Glomerular visceral epithelial cell (primary cell): Measurements from ENCODE around the gene EPHX1.
A peak's percentile ranks its signal among the peaks of the same experiment; 100 is the strongest.
"Not testable (repeated sequence)": the region's sequence is repeated elsewhere in the genome, so short reads cannot be mapped to it uniquely, and the experiment has no call there.

Experiments
- DNase-seq: peaks from one replicate; pipeline ENCODE4 v3.0.0-alpha.2; 2016; ENCODE audit errors: extremely low spot score

Gene EPHX1

DNA sequence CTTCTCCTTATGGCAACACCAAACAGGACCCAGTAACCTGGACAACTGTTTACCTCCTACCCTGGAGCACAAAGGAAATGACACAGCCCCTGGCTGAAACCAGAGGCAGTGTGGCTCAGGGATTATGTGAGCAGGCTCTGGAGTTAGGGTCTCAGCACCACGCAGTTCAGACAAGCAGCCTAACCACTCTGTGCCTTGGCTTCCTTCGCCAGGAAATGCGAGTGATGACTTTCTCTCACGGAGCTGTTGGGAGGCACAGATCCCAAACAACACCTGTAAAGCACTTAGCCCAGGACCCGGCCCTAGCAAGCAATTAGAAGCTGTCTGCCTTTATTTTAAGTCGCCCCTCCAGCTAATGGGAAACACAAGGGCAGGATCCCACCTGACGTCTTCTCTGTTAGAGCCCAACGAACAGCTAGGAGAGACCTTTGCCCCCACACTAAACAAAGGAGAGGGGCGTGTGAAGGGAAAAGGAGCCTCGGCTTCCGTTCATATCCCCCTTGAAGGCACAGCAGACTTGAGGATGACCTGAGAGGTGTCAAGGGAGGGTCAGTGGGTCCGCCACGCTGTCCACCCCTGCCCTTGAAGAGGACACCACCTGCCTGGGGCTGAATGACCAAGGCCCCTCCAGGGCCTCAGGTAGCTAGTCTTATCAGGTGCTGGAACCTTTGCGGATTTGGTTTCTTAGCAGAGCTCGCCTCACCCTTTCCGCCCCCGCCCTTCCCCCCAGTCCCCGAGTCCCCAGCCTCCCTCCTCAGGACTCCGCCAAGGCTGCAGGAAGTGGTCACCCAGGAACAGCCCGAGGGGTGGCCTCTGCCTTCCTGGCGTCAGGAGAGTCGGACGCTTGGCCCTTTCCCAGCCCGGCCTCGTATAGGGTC lies 71.4 kb downstream of the EPHX1 start:
- DNase-seq = peak; percentile 54

DNA sequence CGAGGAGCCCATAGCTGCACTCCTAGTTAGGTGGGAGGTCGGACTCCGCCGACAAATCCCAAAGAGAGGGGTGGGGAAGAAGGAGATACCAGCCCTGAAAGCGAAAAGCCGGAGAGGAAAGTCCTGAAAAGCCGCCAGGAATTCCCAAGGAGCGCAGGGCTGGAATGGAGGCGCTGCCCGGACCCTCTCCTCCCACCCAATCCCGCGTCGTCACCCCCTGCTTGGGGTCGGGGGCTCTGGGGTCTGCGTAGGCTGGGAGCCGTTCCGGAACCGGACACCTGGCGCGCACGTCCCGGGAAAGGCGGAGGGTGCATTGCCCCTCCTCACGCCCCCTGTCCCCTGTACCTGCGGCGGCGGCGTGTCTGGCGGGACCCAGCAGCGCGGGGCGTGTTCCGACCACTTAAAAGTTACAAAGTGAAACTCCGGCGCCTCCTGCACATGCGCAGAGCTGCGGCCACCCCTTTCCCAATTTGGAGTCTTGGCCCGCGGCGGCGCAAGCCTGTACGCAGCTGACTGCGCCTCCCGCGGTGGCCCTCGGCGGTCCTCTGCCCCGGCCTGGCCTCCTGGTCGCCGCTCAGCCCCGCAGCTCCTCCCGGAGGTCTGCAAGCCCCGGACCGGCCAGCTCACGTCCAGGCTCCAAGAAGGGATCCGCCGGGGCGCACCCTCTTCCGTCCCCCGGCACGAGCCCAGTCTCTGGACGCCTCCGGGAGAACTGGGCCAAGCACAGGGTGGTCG lies 72.2 kb downstream of the EPHX1 start, which contains the start of gene TMEM63A:
Gene TMEM63A, minus strand, starts transcription at position 422 of the 735 bp plus-strand sequence. CDS start 4,800 bp downstream, outside the sequence.
- DNase-seq = peak; percentile 88

DNA sequence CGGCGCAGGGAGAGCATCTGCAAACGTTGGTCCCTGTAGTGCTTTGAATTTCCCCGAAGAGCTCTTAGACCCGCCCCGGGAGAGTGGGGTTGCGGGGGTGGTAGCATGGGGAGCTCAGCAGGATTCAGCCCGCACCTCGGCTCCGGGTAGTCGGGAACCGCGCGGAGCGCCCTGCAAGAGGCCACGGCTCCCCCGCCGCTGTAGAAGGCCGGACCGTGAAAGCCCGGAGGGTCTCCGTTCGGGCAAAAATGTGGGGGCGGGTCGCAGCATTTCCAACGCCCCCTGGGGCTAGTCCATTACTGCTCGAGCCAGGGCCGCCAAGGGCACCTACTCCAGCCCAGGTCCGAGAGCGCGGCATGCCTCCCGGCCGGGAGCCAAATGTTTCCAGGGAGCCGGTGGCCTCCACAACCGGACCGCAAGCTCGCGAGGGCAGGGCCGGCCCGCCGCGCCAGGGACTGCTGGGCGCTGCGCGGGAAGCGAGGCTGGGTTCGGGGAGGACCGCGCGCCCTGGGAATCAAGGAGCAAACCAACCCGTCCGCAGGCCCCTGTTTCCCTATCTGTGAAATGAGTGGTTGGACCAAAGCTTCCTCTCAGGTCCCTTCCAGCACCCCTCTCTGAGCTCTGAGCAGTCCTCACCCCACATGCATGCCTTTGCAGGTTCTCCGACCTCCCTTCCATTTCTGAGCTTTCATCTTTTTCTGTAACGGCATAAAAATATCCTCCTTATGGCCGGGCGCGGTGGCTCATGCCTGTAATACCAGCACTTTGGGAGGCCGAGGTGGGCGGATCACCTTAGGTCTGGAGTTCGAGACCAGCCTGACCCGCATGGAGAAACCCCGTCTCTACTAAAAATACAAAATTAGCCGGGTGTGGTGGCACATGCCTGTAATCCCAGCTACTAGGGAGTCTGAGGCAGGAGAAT lies 73.0 kb downstream of the EPHX1 start:
- peak; percentile 53 for DNase-seq

DNA sequence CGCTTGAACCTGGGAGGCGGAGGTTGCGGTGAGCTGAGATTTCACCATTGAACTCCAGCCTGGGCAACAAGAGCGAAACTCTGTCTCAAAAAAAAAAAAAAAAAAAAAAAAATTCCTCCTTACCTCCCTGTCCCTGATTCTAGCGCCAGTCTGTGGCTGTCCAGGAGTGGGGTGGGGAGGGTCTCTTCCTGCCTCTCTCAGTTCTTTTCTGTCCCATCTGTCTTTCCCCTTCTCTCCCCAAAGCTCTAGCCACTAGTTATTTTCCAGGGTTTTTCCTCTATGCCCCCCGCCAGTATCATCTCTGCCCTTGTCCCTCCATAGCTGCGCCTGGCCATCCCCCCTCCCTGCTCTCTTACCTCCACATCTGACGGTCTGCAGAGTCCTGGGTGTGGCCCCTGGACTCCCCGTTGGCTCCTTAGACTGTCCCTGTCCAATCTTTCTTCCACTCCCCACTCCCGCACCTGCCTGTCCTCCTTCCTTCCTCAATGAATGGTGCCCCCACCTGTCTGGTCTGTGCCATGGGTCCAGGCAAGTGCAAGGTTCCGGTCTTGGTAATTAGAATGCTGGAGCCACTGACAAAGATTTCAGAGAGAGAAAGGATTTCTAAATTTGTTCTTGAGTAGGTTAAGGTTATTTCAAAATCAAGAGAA lies 73.8 kb downstream of the EPHX1 start:
- no peak for DNase-seq

DNA sequence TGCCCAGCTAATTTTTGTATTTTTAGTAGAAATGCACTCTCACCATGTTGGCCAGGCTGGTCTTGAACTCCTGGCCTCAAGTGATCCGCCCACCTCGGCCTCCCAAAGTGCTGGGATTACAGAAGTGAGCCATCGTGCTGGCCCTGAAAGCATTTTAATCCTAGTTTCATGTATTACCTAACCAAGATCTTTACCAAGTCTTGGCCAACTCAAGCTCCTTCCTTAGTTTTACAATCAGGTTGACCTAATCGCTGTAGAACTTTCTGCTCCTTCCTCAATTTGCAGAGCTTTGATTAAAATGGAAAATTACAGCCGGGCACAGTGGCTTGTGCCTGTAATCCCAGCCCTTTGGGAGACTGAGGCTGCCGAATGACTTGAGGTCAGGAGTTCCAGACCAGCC lies 75.4 kb downstream of the EPHX1 start:
- no peak for DNase-seq

DNA sequence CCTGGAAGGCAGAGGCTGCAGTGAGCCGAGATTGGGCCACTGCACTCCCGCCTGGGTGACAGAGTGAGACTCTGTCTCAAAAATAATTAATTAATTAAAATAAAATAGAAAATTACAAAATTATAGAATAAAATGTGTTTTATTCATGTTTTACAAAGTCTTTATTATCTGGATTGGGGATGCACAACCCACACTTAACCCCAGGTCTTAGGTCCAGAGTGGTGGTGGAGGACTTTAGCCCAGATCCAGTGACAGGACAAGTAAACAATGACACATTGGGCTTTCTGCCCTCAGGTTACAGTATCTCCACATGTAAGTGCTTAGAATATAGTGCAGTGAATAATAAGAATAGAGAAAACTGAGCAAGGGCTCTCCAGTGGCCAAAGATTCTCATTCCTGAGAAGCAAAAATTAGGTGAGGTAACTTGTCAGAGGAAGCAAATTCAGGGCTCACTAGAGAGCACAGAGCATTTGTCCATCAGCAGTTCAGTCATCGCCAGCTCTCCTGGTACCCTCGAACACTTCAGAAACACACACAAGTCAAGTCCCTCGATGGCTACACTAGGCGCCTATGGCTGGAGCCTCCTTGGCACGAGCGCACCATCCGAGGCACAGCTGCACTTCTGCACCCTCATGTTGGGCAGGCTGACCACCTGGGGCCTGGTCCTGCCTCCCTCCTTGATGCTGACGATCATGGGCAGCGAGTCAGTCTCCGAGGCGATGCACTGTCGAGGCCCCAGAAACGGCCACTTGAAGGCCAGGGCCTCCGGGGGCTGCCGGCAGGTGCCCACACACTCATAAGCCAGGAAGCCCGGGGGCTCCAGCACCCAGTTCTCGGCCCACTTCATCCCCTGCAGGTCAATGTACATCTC lies 76.5 kb downstream of the EPHX1 start:
- DNase-seq = no peak

DNA sequence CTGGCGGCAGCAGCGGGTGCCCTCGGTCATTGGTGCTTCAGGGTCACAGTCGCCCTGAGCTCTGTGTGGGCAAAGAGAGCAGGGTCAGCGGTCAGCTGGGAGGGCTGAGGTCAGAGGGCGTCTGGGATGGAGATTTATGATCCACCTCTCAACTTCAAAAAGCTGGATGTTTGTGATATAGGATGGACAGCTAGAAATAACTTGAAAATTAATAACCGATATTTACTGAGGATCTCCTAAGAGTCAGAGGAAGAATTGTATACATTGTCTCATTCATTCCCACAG lies 77.0 kb downstream of the EPHX1 start:
- DNase-seq = no peak

DNA sequence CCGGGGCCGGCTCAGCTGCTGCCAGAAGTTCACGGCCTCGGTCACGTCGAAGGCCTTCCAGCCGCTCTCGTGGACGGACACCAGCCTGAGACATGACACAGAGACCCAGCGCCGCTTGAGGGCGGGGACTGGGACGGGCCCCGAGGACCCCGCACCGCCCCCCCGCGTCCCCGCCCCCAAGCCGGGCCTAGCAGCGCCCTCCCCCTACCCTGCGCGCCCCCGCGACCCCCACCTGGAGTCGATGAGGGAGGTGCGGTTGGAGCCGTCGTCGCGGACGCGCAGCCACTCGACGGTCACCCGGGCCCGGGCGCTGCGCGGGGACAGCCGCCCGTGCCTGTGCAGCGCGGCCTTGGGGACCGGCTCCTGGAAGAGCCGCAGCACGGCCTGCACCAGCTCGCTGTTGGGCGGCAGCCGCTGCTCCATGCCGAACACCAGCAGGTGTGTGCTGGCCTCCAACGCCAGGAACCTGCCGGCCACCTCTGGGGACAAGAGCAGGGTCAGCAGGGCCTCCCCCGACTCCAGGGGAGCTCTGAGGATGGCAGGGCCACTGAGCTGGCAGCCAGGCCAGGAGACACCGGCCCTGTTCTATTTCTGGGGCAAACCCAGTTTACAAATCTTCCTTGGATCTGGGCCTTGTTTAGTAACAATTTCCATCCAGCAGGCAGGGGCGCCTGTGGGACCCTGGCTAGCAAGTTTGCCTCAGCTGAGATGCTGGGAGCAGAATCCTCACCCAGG lies 77.8 kb downstream of the EPHX1 start:
- not testable (repeated sequence) for DNase-seq

DNA sequence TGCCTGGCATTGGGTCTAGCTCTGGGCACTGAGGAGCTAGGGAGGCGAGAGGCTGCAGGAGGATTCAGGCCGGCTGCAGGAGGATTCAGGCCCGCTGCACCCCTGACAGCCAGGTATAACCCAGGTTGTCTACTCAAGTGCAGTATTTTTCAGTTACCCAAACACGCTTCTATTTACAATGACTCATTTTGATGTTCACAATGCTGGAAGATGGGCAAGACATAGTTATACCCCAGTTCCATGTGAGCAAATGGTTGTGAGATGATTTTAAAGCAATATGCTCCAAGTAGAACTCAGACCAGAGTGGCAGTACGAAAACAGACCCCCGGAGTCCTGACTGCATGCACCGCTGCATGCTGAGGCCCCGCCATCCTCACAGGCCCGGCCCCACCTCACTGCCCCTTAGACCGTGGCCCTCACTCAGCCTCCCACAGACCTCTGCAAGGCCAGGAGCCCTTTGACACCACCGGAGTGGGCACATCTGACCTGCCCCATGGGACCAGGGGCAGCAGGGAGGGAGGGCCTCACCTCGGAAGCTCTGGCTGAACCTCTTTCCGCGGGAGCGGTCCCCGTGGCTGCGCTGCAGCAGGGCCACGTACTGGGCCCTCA lies 78.5 kb downstream of the EPHX1 start:
- no peak for DNase-seq

DNA sequence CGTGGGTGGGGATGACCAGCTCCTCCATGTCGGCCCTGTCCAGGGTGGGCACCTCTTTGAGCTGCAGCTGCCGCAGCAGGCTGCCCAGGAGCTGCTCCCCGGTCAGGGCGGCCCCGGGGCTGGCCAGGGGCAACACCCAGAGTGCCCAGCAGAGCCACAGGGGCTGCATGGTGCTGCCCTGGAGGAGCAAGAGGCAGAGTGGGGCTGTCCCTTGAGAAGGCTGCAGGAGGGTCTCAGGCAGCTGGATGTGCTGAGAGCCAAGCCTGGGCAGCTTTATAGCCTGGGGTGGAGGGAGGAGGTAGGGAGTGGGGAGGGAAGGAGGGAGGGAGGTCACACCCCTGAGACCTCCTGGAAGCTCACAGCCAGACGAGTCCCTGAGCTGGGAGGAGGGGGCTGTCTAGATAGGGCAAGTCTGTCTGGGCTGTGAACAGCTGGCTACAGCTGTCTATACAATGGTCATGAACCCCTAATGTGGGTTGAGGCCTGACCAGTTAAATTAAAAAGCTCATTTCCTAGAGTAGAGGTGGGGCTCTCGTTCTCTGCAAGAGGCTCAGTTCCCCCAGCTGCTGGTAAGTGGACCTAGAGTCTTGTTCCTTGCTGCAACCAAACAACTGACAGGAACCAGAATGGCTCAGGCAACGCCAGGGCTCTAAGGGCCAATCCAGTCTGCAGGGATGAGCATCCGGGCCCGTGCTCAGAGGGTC lies 79.1 kb downstream of the EPHX1 start, which contains the start of gene LEFTY1:
Gene LEFTY1, minus strand, starts transcription at position 249 of the 704 bp plus-strand sequence. Its CDS starts 80 bp downstream, at position 169.
- no peak for DNase-seq

DNA sequence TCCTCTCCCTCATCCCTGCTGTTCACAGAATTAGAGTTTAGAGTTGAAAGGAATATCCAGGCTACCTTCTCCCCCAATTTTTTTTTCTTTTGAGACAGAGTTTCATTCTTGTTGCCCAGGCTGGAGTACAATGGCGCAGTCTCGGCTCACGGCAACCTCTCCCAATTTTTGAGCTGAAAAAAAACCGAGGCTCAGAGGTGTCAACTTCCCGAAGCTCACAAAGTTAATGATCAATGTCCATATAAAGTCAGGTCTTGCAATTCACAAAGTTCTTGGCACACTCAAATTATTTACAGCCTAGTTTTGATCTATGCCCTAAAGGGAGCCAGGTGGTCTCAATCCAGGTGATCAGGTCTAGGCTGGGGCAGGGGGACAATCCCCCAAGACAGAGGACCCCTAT lies 79.8 kb downstream of the EPHX1 start:
- no peak for DNase-seq

DNA sequence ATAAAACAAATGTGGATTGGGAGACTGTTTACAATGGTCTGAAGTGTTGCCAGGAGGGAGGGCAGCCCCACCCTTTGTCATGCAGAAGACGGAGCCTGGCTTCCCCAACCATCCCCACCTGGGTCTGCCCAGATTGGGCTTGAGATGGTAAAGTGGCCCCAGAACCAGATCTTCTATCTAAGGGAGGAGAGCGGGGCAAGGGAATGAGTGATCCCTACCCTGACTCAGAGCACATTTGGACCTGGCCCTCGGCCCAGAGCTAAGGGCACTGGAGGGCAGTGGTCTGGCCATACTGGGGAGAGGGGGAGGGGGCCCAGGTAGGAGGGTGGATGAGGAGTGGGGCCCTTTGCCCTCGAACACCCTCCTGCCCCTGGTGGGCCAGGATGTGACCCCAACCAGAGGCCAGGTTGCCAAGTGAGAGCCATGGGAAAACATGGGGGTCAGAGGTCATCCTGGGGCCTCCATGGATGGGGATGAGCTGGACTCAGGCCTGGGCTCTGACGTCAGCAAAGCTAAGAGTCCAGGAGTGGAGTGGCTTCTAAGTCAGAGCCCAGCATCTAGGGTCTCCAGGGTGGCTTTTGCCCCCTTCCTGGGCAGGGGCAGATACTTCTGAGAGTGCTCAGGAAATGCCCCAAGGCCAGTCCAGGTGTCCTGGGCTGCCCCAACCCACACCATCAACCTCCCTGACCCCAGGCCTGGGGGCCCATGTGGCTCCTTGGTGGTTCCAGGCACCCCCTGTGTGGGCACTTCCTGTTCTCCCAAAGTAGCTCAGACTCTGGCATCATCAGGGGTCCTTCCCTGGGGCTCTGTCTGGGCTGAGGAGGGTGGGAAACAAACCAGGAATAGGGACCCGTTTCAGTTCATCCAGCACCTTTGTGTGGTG lies 80.7 kb downstream of the EPHX1 start:
- DNase-seq = no peak

DNA sequence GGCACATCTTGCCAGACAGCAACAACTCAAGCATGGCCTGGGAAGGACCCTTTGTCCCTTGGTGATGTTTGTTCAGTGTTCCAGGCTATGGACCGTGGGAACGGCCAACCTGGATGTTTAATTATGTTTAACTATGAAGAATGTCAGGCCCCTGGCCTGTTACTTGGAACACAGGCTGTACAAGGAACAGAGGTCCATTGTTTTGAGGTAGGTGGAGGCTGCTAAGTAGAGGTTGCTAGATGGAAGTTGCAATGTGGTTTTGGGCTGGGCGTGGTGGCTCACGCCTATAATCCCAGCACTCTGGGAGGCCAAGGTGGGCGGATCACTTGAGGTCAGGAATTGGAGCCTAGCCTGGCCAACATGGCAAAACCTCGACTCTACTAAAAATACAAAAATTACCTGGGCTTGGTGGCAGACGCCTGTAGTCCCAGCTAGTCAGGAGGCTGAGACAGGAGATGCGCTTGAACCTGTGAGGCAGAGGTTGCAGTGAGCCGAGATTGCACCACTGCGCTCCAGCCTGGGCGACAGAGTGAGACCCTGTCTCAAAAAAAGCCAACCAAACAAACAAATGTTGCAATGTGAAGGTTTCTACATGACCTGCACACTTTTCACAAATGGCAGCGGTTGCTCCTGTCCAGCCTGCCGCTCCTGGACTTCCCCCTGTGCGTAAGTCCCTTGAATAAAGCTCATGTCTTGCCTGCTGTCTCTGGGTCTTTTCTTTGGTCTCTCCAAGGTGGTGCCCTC lies 81.5 kb downstream of the EPHX1 start:
- DNase-seq = no peak

DNA sequence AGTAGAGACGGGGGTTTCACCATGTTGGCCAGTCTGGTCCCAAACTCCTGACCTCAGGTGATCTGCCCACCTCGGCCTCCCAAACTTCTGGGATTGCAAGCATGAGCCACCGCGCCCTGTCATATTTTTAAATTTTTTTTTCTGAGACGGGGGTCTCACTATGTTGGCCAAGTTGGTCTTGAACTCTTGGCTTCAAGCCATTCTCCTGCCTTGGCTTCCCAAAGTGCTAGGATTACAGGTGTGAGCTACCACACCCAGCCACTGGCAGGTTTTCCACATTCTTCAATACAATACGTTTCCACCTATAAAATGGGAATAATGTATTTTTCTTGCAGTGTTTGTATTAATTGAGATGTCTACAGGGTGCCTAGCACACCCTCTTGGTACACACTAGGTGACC lies 82.4 kb downstream of the EPHX1 start:
- DNase-seq = no peak
